Measurements from ENCODE around the gene PIGX. TPM values are rescaled to one million over a fixed set of nuclear protein-coding genes. Genes with fewer than 3 reads are reported as not detected.

PIGX gene
- total and polyA plus RNA-seq, 2 of the 4 experiments (the other 2 are of a cell fraction) = 9.4 to 14.5 TPM

DNA sequence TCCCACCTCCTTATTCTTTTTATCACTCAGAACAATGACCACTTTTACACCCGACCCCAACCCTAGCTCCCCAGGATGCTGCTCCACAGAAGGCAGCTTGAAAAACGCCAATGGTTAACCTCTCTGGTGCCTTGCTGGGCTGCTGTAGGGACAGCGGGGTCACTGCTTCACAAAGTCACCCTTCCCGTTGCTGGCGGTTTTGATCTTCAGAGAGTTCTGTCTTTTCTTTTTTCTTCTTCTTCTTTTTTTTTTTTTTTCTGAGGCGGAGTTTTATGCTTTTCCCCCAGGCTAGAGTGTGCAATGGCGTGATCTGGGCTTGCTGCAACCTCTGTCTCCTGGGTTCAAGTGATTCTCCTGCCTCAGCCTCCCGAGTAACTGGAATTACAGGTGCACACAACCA is 20.8 kb upstream of the PIGX start:
- no peaks in the 10 kb centered on the region; the same call in 1 of the 2 replicates for H3K9me1 ChIP-seq (ENCODE audit: insufficient read depth, low read length)
- H4K5ac ChIP-seq (ENCODE audit: low read depth, low read length) = no peak overlapping the region
- no peak overlapping the region for H2AFZ ChIP-seq (replicated peaks; ENCODE audit: low read length, poor library complexity)
- H3K4me1 ChIP-seq (ENCODE audit: control insufficient read depth, insufficient read depth, low read length) = peaks cover 5% of the 10 kb centered on the region; the same call in 1 of the 2 replicates
- H3K27me3 ChIP-seq (ENCODE audit: control insufficient read depth, insufficient read depth, low read length) = peaks cover 7% of the 10 kb centered on the region
- no peak overlapping the region for H3K4ac ChIP-seq (ENCODE audit: low read depth, low read length)
- dilution Hi-C loops (cut with HindIII; ENCODE audit: low sequenced_read_pairs, unreplicated experiment) (no loop called here), in situ Hi-C loops (cut with MboI; ENCODE audit: low sequenced_read_pairs) (no loop called here), intact Hi-C loops (cut with micrococcal nuclease) (no loop called here)
- ChIA-PET CTCF (interaction anchor here (1.2 kb wide), 1 partner anchor 82 kb away, joined by 3 read pairs; no protein-coding TSS in a partner anchor), POLR2A (ENCODE audit: unreplicated experiment) (no interaction called here)
- H3K36me3 ChIP-seq (ENCODE audit: control insufficient read depth, insufficient read depth, low read length) = no peaks in the 10 kb centered on the region
- H3K18ac ChIP-seq (ENCODE audit: low read depth, low read length) = no peak overlapping the region
- H3K23ac ChIP-seq (ENCODE audit: low read depth, low read length) = no peak overlapping the region
- no peak overlapping the region for H2AK5ac ChIP-seq (ENCODE audit: low read depth, low read length)
- no peak overlapping the region for H3K4me3 ChIP-seq (ENCODE audit: insufficient read depth, low read depth, low read length)
- DNase-seq = no peak
- 85% methylated on average over 4 of the region's 8 CpGs; no CpG with 5 or more reads in 1 of the 2 experiments for WGBS, 2 experiments (ENCODE audit: extremely low coverage in 2 of 2, insufficient read length in 1 of 2)
- no TSS peak for BruUV-seq (replicated peaks)
- no peak overlapping the region for H2BK20ac ChIP-seq (ENCODE audit: low read depth, low read length)
- H3K9ac ChIP-seq (ENCODE audit: low read depth, low read length) = no peak overlapping the region
- no peak overlapping the region for H2BK5ac ChIP-seq (ENCODE audit: low read depth, low read length, poor library complexity, severe bottlenecking)
- no peak overlapping the region for H2BK15ac ChIP-seq (ENCODE audit: low read depth, low read length)
- H3K4me2 ChIP-seq (ENCODE audit: low read depth, low read length) = no peak overlapping the region
- ATAC-seq (ENCODE audit: low read depth) = no peak
- no peaks in the 10 kb centered on the region for H3K79me1 ChIP-seq (ENCODE audit: low read depth in 1 of 2, low read length in 2 of 2)
- no peak overlapping the region for H3K27ac ChIP-seq (ENCODE audit: insufficient read depth, low read length)
- H4K91ac ChIP-seq (ENCODE audit: insufficient read depth, low read depth, low read length) = no peak overlapping the region
- no peaks in the 10 kb centered on the region for H4K20me1 ChIP-seq (ENCODE audit: insufficient read depth, low read length)
- no peak overlapping the region for H2AK9ac ChIP-seq (replicated peaks; ENCODE audit: low read depth, low read length, poor library complexity)
- H4K8ac ChIP-seq (ENCODE audit: low read depth in 2 of 2, low read length in 2 of 2) = no peak overlapping the region
- no peak overlapping the region for H3K14ac ChIP-seq (replicated peaks; ENCODE audit: low read depth, low read length)
- H3K56ac ChIP-seq (ENCODE audit: extremely low read depth, insufficient read depth, low read length) = no peak overlapping the region
- H3K9me3 ChIP-seq (ENCODE audit: control insufficient read depth, insufficient read depth, low read length) = no peaks in the 10 kb centered on the region
- TF ChIP-seq MAFK (IDR thresholded peaks at IDR 0.05; ENCODE audit: low read depth, low read length) = no peak
- TF ChIP-seq, protein P1, sequence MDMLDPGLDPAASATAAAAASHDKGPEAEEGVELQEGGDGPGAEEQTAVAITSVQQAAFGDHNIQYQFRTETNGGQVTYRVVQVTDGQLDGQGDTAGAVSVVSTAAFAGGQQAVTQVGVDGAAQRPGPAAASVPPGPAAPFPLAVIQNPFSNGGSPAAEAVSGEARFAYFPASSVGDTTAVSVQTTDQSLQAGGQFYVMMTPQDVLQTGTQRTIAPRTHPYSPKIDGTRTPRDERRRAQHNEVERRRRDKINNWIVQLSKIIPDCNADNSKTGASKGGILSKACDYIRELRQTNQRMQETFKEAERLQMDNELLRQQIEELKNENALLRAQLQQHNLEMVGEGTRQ (IDR thresholded peaks at IDR 0.05; ENCODE audit: low read depth, low read length) = no peak
- TF ChIP-seq POLR2A (IDR thresholded peaks at IDR 0.05; ENCODE audit: low read depth, low read length) = no peak
- TF ChIP-seq CHD1 (IDR thresholded peaks at IDR 0.05; ENCODE audit: low read depth, low read length) = no peak
- TF ChIP-seq, protein P2, sequence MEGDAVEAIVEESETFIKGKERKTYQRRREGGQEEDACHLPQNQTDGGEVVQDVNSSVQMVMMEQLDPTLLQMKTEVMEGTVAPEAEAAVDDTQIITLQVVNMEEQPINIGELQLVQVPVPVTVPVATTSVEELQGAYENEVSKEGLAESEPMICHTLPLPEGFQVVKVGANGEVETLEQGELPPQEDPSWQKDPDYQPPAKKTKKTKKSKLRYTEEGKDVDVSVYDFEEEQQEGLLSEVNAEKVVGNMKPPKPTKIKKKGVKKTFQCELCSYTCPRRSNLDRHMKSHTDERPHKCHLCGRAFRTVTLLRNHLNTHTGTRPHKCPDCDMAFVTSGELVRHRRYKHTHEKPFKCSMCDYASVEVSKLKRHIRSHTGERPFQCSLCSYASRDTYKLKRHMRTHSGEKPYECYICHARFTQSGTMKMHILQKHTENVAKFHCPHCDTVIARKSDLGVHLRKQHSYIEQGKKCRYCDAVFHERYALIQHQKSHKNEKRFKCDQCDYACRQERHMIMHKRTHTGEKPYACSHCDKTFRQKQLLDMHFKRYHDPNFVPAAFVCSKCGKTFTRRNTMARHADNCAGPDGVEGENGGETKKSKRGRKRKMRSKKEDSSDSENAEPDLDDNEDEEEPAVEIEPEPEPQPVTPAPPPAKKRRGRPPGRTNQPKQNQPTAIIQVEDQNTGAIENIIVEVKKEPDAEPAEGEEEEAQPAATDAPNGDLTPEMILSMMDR (conservative IDR thresholded peaks at IDR 0.05; ENCODE audit: low read depth, low read length) = no peak
- no peak for TF ChIP-seq RAD21 (IDR thresholded peaks at IDR 0.05; ENCODE audit: low read length)
- TF ChIP-seq RFX5 (IDR thresholded peaks at IDR 0.05; ENCODE audit: low read depth, low read length) = no peak
- TF ChIP-seq NFE2L2 (IDR thresholded peaks at IDR 0.05; ENCODE audit: low read depth, low read length) = no peak
- no peak for TF ChIP-seq BHLHE40 (IDR thresholded peaks at IDR 0.05; ENCODE audit: low read depth, low read length)
- TF ChIP-seq, protein P3, sequence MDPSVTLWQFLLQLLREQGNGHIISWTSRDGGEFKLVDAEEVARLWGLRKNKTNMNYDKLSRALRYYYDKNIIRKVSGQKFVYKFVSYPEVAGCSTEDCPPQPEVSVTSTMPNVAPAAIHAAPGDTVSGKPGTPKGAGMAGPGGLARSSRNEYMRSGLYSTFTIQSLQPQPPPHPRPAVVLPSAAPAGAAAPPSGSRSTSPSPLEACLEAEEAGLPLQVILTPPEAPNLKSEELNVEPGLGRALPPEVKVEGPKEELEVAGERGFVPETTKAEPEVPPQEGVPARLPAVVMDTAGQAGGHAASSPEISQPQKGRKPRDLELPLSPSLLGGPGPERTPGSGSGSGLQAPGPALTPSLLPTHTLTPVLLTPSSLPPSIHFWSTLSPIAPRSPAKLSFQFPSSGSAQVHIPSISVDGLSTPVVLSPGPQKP (IDR thresholded peaks at IDR 0.05; ENCODE audit: borderline replicate concordance, low read depth, low read length) = no peak
- TF ChIP-seq MXI1 (IDR thresholded peaks at IDR 0.05; ENCODE audit: borderline replicate concordance, low read depth, low read length) = no peak
- TF ChIP-seq FOS (IDR thresholded peaks at IDR 0.05; ENCODE audit: low read depth, low read length) = no peak
- no peak for TF ChIP-seq MAZ (IDR thresholded peaks at IDR 0.05; ENCODE audit: borderline replicate concordance, low read depth, low read length)
- no peak for TF ChIP-seq CEBPB (IDR thresholded peaks at IDR 0.05; ENCODE audit: low read depth, low read length)
- TF ChIP-seq RCOR1 (IDR thresholded peaks at IDR 0.05; ENCODE audit: insufficient replicate concordance, low read length) = no peak
- no peak for TF ChIP-seq SMC3 (IDR thresholded peaks at IDR 0.05; ENCODE audit: low read depth, low read length)
- no peak overlapping the region for H2BK120ac ChIP-seq (ENCODE audit: low read depth, low read length)
